A673 (cell line): Measurements from ENCODE around the gene TMEM72.

Experiments
- CTCF ChIP-seq: fragments of 300-800, 200-600 bp; sonication (generic); conservative IDR thresholded peaks from 2 replicates; pipeline ENCODE4 v1.5.1; 2017; ENCODE audit warnings: low read depth, mild to moderate bottlenecking, antibody characterized with exemption, low read length, moderate library complexity, mixed read lengths
- EZH2 ChIP-seq: fragments of 200-600 bp; sonication (generic); IDR thresholded peaks from 2 replicates; pipeline ENCODE4 v1.6.1; 2017; ENCODE audit warnings: borderline replicate concordance, low read depth, mild to moderate bottlenecking, mixed read lengths, antibody characterized with exemption, low read length; ENCODE audit not compliant: poor library complexity, severe bottlenecking

- TF ChIP-seq CTCF = no peak
- TF ChIP-seq EZH2 = no peak
Observed at GRCh38 chr10:44897049-44897448, 14.1 kb upstream of the TMEM72 start.
